Measurements from ENCODE around the gene MS4A6A.
"Not testable (repeated sequence)": the region's sequence is repeated elsewhere in the genome, so short reads cannot be mapped to it uniquely, and the experiment has no call there.

Gene MS4A6A

DNA sequence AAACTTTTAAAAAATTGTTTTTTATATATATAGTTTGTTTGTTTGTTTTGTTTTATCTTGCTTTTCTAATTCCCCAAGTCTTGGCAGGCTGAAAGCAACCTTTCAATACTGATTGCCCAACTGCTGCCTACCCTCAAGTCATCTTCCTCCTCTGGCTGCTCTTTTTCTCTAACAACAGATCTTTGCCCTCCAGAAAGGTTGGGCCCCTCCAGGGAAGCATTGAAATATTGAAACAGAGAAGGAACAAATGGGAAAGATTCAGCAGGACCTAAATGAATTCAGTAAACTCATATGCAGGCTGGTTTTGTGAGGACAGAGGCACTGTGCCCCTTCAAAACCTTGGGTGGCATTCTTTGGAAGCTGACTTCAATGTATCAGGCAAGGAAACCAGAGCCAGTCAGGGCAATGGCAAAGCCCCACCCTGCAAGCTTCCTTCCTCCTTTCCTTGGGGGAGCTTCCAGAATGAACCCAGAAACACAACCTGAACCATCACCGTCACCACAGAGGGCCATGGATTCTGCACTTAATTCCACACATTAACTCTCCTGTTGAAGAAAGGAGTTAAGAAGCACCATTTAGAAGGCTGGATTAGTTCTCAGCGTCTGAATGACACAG, 815 bp upstream of the MS4A6A start:
- DNase-seq (ENCODE audit: low read depth in 2 of 2), result no peak

DNA sequence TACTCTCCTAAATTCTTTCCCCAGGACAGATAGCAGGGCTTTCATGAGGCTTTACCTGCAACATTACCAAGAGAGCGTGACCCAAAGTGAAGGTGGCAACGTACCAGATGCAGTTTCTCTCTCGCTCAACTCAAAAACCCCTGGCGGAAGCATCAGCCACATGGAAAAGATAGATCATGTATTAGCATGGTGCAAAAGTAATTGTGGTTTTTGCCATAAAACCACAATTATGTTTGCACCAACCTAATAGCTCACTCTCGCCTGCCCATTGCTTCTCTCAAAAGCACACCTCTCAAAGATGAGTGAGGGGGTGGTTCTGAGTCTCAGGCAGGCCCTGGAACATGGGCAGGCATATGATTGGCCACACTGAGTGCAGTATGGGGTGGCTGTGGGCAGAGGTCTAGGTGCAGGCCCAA, 7.0 kb downstream of the MS4A6A start:
- DNase-seq (ENCODE audit: low read depth in 2 of 2), result peak in 1 of 2 donors; percentile 34

DNA sequence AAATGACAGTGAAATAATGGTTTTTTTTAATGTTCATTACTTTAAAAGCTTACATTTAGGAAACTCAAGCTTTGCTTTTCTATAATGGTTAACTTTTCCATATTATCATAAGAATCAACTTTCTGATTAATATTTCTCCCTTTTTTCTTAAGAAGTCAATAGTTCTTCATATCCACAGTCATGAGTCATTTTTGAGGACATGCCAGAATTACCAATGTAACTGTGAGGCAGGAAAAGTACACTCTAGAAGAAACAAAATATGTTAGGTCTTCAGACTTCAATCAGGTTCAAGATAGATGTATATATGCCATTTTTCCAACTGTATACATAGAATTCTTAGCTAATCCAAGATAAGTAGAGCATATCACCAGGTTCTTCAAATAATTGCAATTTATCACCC, 10.9 kb downstream of the MS4A6A start:
- DNase-seq (ENCODE audit: low read depth in 2 of 2), result no peak

DNA sequence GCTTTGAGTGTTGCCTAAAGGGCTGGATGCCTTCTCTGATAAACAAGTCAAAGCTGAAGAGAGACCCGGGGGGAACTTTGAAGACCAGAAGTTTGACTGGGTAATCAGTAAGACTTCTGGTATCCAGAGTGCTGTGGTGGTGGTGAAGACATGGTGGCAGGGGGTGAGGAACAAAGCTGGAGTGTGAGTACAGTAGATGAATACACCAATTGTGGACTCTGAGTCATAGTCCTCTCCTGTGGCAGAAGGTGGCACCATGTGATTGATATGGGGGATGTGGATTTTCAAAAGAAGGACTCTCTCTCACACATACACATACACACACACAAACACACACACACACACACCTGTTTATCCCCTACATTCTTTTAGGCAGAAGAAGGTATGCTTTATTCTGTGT, 12.3 kb downstream of the MS4A6A start:
- DNase-seq (ENCODE audit: low read depth in 2 of 2), result no peak

DNA sequence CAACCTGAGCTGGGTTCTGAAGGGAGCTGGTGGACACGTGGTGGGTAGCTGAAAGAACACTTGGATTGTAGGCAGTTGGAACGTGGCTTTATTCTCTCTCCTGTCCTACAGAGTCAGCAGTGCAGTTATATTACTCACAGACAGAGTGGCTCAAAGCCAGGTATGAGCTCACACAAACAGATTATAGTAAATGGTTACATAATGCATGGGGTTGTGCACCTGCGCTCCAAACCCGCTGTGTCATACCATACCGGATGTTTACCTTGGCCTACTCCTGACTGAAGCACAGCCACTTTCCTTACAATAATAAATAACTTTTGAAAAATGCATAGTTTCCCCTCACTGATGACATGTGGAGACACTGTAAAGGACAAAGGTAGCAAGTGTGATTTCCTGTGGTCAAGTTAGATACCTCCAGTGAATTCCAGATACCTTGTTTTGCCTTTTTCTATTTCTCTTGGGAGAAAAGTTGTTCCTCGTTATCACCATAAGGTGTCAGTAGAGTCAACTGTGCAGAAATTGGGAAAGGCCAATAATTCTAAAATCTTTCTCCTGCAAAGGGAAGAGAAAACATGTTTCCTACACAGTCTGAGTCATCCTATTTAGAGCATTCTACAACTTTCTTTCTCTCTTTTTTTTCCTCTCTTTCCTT, 13.5 kb downstream of the MS4A6A start:
- DNase-seq (ENCODE audit: low read depth in 2 of 2), result no peak

DNA sequence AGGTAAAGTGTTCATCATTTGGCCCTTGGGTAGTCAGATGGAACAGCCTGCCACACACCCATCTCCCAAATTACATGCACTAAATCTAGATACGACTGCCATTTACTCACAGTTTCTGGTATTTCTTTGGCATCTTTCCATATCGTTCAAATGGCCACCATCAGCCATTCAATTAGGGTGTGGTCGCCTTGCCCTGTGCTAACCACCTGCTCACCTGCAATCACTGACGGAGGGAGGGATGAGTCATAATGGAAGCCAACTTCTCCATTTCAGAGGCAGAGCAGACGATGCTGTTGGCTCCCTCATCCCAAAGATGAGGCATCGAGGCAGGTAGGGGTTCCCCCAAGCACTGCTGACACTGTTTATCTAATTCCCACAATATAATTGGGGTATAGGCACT, 14.6 kb downstream of the MS4A6A start:
- no peak for DNase-seq (ENCODE audit: low read depth in 2 of 2)

DNA sequence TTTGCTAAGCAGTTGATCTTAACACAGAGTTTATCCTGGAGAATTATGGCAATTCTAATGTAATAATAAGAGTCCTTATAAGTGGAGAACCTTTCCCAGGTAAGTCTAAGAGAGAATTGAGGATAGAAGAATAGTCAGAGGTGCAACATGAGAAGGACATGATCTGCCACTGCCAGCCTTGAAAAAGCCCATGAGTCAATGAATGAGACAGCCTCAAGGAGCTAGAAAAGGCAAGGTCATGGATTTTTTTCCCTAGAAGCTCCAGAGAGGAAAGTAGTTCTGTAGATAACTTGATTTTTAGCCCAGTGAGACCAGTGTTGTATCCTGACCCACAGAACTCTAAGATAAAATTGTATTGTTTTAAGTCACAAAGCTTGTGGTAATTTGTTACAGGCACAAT, 16.9 kb downstream of the MS4A6A start:
- no peak for DNase-seq (ENCODE audit: low read depth in 2 of 2)

DNA sequence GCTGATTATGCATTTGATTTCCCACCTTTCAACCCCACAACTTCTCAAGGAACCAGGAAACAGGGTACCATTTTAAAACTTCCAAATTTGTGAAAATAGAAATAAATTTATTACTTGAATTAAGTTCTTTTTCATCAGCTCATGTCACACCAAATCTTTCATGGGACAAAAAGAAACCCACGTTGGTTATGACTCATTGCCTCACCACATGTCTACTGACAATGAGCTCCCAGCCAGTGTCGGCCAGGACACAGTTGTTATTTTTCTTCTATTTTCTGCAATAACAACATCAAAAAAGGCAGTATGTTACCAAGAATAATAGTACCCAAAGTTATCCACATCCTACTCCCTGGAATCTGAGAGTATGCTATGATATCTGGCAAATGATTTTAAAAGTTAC, 17.3 kb downstream of the MS4A6A start:
- no peak for DNase-seq (ENCODE audit: low read depth in 2 of 2)

DNA sequence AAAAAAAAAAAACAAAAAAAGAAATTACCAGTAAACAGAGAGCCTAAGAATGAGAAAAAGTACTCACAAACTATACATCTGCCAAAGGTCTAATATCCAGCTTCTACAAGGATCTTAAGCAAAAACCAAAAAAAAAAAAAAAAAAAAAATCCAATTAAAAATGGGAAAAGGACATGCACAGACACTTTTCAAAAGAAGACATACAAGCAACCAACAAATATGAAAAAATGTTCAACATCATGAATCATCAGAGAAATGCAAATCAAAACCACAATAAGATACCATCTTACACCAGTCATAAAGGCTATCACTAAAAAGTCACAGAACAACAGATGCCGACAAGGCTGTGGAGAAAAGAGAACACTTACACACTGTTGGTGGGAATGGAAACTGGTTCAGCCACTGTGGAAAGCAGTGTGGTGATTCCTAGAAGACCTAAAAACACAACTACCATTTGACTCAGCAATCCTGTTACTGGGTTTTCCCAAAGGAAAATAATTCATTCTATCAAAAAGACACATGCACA, 18.3 kb downstream of the MS4A6A start:
- DNase-seq (ENCODE audit: low read depth in 2 of 2), result peak in 1 of 2 donors; percentile 2

DNA sequence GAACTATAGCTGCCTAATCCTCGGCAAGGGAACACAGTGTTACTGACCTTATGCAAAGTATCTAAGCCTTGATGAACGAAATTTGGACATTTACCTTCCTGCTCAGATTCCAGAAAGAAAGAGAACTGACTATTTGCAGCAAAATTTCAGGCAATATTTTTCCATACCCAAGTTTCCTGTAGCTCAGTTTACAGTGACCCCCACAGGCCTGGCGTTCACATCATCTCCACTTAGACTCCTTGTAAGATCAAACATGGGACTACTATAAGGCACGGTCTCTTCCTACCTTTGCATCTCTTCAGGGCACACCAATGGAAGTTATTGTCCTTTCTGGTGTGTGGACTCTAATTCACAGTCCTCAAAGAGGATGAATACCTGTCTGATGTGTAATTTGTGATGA, 21.1 kb downstream of the MS4A6A start:
- DNase-seq (ENCODE audit: low read depth in 2 of 2), result no peak

DNA sequence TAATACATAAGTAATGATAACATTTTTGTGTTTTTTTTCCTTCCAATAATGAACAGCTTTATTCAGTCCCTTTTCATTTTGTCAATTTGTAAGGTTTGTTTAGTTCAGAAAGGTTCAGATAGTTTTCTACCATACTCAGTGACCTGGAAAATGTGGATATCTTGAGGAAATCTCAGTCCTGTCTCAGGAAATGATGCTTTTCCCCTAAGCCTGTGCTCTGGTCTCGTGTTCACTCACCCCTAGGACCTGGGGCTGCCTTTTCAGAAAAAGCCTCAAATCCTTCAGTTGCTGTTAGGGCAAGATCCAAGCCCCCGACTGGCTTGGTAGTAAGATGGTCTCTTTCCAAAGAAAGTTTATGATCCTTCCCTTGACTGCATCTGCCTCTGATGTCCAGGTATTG, 21.8 kb downstream of the MS4A6A start:
- DNase-seq (ENCODE audit: low read depth in 2 of 2), result no peak

DNA sequence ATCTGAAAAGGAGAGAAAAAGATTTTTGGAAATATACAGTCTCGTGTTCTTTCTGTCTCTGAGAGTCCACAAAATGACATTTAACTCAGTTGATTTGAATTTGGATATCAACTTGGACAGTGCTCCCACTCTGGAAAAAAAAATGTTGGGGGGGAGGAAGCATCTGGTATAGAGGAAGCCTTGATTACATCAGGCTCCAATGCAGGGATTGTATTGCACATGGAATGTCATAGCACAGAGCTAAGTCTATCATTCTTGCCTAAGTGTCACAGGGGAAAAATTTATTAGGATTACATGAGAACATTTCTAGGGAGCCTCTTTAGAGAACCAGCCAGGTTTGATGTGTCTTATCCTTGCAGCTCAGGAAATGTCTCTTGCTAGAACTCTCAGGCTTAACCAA, 23.0 kb downstream of the MS4A6A start:
- DNase-seq (ENCODE audit: low read depth in 2 of 2), result no peak

DNA sequence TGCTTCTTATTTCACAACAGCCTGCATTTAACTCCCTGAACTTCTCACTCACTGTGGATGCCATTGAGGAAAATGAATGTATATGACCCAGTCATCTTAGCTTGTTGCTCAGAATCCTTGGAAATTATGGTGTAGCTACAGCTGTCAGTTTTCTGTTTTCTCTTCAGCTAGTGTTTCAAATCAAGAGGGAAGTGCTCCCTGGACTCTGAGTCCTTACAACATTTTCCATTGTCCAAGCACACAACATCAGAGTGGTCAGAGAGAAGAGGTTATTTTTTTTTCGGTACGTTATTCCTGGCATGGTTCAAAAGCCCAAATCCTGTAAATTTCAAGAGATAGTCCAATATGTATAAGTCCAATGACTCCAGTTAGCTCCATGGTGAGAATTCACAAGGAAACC, 23.6 kb downstream of the MS4A6A start:
- DNase-seq (ENCODE audit: low read depth in 2 of 2), result no peak

DNA sequence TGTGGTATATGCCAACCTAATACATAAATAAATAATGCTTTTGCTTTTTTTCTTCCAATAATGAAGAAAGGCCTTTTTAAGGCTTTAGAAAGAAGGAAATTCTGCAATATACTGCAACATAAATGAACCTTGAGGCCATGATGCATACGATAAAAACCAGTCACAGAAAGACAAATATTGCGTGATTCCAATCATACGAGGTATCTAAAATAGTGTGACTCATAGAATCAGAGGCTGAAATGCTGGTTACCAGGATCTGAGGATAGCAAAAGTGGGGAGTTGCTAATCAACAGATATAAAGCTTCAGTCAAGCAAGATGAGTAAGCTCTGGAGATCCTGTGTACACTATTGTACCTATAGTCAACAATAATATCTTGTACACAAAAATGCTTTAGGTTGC, 24.2 kb downstream of the MS4A6A start:
- DNase-seq (ENCODE audit: low read depth in 2 of 2), result no peak

DNA sequence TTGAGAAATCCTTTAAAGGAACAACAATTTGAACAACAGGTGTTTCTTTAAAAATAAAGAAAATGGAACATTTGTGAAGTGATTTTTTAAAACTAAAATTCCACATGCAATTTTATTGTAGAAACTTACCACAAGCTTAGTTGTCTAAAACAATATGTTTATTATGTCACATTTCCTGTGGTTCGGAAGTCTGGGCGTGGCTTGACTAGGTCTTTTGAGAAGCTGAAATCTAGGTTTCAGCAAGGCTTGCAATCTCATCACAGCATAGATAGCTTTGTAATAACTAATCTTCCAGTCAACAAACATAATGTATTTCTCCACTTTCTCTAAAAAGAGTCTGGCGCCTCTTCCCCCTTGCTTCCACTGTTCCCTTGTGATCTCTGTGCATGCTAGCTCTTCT, 27.0 kb downstream of the MS4A6A start:
- DNase-seq (ENCODE audit: low read depth in 2 of 2), result no peak

DNA sequence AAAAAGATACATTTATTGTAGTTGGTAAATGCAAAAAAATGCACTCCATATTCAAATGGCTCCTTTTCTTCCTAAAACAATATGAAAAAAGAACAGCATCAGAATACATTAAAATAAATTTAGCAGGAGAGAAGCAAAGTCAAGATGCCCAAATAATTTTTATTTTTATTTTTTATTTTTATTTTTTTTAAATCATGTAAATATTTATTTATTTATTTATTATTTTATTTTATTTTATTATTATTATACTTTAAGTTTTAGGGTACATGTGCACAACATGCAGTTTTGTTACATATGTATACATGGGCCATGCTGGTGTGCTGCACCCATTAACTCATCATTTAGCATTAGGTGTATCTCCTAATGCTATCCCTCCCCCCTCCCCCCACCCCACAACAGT, 30.2 kb downstream of the MS4A6A start:
- DNase-seq (ENCODE audit: low read depth in 2 of 2), result not testable (repeated sequence)

DNA sequence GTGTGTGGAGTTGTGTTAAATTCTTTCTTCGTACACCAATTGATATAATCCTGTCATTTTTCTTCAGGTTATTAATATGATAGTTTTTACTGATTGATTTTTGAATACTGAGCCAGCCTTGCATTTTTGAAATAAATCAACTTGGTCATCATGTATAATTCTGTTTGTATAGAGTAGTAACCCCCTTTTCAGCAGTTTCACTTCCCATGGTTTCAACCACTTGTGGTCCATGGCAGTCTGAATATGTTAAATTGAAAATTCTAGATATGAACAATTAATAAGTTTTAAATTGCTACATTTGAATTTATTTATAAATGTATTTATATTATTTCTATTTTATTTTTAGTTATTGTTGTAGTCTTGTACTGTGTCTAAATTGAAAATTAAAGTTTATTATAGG, 32.6 kb downstream of the MS4A6A start:
- no peak for DNase-seq (ENCODE audit: low read depth in 2 of 2)

DNA sequence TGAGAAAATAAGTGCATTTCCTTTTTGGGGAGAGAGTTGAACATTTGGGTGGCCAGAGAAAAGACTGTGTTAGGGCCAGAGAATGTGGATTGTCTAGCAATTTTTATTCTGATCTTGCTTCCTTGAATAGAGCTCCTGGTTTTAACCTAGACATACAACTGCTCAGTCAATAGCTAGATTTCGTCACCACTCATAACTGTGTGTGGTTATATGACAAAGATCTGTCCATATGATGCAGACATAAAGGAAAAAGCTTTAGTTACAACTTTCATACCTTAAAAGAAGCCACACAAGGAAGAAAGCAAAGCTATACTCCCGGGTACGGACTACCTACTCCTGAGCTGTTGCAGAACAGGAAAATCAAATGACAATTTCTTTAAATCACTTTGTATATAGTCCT, 37.2 kb downstream of the MS4A6A start:
- DNase-seq (ENCODE audit: low read depth in 2 of 2), result no peak

DNA sequence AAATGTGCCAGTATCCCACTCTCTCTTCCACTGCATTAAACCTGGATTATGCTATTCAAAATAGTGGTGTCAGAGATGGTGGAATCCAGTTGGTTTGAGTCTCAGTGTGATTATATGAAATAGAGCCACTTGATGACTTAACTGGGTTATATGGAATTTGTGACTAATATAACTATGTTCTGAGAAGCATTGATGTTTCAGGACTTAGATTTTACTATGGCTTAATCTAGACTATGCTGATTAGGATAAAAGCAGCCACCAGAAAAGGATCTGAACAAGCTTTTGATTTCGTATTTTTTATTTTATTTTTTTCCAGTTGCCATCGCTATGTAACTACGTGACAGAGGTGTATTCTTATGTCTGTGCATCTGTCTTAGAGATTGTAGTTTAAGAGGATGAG, 39.1 kb downstream of the MS4A6A start:
- DNase-seq (ENCODE audit: low read depth in 2 of 2), result no peak

DNA sequence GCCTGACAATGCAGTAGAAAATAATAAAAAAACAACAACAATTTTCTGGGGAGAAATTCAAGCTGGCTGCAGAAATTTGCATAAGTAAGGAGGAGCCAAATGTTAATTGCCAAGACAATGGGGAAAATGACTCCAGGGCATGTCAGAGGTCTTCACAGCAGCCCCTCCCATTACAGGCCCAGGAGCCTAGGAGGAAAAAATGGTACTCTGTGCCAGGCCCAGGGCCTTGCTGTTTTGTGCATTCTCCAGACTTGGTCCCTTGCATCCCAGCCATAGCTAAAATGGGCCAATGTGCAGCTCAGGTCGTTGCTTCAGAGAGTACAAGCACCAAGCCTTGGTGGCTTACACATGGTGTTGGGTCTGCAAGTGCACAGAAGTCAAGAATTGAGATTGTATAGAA, 49.0 kb downstream of the MS4A6A start:
- DNase-seq (ENCODE audit: low read depth in 2 of 2), result no peak

DNA sequence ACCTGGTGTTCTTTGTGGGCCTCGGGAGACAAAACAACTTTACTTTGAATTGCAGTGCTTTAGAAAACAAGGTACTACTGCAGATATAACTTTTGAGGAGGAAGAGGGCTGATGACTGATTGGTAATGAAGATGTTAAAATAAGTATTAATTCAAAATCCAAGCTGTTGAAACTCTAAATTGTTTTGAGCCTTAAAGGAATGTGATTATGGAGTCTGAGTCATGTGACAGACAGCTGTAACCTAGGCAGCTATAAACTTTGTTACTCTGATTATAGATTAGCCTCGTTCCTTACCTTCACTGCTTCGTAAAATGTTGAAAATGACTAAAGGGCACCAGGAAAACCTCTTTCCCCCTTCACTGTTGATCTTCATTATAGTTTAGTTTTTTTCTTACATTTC, 51.0 kb downstream of the MS4A6A start:
- DNase-seq (ENCODE audit: low read depth in 2 of 2), result no peak

DNA sequence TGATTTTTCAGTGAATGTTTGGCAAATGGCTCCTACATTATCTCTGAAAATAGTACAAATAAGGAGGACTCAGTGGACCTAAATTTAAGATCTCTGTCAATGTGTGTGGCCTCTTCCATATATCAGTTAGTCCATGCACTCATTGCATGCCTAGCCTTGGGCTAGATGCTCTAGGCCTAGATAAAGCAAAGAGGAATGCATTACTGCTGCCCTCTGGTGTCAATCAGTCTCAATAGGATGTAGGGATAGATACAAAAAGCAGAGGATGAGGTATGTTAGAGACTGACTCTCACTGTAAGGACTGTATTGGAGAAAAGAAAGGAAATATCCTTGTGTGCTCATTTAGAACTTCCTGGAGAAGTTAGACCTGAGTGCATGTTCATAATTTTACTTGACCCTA, 52.4 kb downstream of the MS4A6A start:
- DNase-seq (ENCODE audit: low read depth in 2 of 2), result peak in 1 of 2 donors; percentile 0

DNA sequence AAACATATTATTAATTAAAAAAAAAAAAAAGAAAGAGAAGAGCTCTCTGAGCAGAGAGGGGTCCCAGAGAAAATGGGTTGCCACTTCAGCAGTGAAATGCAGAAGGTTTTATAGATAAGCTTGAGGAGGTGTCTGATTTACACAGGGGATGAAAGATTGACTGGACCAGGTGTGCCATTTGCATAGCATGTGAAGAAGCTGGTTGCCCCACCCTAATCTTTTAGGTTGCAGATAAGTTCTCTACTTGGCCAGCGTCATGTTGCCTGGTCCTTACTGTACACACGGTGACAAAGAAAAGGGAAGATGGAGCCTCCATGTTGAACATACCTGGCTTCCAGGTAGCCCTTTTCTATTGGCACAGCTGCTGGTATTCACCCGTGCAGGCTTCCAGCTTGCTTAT, 53.0 kb downstream of the MS4A6A start:
- DNase-seq (ENCODE audit: low read depth in 2 of 2), result no peak

DNA sequence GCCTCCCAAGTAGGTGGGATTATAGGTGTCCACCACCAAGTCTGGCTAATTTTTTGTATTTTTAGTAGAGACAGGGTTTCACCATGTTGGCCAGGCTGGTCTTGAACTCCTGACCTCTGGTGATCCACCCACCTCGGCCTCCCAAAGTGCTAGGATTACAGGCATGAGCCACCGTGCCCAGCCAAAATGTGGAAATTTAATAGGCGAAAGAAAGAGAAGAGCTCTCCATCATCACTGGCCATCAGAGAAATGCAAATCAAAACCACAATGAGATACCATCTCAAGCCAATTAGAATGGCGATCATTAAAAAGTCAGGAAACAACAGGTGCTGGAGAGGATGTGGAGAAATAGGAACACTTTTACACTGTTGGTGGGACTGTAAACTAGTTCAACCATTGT, 54.0 kb downstream of the MS4A6A start:
- not testable (repeated sequence) for DNase-seq (ENCODE audit: low read depth in 2 of 2)
